Right kidney (tissue), 1 donor: Measurements from ENCODE around the gene TUBB.

Source experiments
- DNase-seq: peaks from one replicate; pipeline ENCODE4 v3.0.0-alpha.2; 2016

TUBB gene

DNA sequence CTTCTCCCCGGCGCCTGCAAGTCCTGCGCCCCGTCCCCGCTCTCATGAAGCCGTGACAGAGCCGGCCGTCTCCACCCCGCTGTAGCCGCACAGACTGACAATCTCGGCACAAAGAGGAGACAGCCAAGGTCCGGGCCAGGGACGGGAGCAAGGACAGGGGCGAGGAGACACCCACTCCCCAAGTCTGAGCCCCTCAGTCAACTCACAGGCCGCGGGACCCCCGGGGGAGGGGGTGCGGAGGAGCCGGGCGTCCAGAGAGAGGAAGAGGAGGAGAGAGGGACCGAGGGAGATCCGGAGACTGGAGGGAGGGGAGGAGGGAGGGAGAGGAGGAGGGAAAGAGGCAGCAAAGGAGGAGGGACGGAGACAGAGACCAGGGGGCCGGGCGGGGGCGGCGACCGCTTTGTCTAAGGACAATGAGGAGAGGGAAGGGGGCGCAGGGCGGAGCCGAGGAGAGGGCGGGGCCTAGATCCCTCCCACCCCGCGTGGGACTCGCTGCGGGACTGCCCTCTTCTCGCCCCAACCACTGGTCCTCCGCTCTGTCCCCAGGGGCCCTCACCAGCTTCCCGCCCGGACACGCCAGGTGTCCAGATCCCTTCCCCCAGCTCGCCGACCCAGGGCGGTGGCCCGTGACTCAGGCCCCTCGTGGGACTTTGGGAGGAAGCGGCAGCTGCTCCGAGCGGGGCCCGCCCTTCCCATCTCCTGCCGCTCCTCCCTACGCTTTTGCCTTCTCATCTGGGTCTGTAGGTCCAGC lies 33.1 kb upstream of the TUBB start:
- DNase-seq, result peak; percentile 90

GRCh38 chr6:30687659-30688431 lies 32.3 kb upstream of the TUBB start:
- no peak for DNase-seq

DNA sequence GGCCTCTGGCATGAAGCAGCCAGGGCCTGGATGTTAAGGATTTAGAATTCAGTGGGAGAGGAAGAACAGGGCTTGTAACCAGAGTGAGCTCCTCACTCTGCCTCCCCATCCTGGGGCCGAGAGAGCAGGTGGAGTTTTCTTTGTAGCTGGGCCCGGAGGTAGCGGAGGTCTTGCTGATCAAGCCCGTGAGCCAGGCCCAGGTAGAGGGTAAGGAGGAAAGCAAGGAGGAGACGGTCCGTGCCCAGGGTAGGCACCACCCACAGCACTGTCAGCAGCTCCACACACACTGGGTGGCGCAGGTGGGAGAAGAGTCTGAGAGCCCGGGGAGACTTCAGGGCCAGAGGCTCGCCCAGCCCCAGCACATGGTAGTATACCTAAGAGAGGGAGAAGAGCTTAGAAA lies 31.6 kb upstream of the TUBB start:
- DNase-seq, result no peak

DNA sequence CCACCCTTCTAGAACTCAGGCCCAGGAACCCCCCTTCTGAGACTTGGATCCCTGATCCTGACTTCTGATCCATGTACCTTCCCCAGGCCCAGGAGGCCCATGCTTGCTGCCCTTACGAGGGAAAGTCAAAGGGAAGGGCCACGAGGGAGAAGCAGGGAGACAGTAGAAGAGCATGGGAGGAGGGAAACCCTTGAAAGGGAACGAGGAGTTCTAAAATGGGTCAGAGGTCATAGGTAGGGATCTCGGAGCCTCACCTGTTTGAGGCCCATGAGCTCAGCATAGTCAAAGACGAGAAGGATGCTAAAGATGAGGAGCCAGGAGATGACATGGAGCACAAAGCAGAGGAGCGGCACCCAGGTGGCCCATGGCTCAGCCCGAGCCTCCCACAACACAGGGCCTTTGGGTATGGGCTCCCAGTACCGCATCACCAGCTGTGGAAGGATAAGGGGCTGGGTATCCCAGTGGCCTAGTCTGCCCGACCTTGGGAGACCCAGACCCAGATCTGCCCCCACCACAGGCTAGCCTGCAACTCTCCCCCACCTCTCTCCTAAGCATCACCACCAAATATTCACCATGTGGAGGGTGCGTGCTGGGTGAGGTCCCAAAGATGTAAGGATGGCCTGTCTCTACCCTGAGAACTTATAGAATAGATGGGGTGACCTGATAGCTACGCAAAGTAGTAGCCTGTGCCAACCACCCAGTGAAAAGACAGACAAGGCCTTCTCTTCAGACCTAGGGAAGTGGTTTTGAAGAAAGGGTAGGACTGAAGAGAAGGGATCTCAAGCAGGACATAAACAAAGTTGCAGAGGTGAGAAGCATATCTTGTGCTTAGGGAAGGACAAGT lies 30.9 kb upstream of the TUBB start:
- DNase-seq, result no peak

- DNase-seq, result no peak
Observed at GRCh38 chr6:30689985-30690384, 30.2 kb upstream of the TUBB start.

DNA sequence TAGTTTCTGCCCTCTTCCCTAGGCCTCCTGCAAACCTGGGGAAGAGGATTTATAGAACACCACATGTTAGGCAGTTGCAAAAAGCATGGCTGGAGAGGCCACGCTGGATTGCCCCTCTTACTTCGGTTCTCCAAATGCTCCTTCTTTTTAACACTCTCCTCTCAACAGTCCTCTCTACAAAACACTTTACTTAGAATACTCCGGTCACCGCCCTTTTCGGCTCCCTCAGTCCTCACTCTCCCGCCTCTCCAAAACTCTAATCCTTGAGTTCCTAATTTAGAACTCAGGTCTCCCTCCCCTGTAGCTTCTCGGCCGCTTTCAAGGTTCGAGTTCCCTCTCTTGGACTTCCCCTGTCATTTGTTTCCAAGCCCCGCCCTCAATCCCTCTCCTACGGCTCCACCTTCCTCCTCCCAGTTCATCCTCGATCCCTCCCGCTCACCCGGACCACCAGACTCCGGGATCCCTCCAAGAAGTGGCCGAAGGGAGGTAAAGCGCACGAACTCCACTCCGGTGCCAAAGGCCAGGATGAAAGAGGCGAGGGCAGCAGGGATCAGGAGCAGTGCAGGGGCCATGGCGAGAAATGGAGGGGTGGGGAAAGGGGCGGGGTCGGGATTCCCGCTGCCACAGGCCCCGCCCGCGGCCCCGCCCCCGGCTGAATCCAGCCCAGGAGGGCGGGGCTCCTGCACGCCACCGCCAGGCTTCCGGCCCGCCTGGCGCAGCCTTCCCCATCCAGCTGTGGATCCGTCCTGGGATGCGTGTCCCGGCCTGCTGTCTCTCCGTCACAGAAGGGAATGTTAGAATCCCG lies 29.5 kb upstream of the TUBB start, which contains the start of gene NRM:
NRM (minus strand) TSS at position 582 of the 805 bp plus-strand sequence; CDS start at position 572, 10 bp downstream.
- peak; percentile 96 for DNase-seq

DNA sequence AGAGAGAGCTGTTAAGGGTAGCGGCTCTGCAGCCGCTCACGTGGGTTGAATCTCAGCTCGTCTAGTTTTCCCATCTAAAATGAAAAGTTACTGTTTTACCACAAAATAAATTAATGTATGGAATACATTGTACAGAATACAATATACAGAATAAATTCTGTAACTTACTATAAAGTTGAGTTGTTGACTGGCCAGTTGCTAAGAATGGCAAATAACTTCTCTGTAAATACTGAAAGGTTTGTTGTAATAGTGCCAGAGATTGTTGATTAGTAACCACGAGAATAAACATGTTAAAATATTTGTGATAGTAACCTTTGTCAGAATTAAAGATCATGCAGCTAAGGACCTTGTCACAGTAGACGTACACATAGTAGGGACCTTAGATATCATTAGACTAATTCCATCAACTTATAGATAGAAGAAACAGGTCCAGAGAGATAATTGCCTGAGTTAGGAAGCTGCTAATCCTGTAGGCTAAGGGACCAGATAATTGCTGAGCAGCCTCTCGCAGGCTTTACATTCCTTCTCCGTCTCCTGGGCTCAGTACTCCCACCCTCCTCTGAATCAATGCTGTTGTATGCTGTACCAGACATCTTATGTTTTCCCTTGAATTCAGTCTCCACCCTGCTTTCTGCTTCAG lies 28.8 kb upstream of the TUBB start:
- DNase-seq, result no peak

DNA sequence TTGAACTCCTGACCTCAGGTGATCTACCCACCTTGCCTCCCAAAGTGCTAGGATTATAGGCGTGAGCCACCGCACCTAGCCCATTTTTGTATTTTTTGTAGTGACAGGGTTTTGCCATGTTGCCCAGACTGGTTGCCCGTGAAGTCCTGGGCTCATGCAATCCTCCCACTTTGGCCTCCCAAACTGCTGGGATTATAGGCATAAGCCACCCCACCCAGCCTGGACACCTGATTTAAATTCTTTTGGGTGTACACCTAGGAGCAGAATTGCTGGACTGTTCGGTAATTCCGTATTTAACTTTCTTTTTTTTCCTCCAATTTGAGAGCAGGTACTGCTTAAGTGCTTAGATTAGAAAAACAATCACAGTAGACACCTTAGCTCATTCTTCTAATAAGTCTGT lies 23.7 kb upstream of the TUBB start:
- no peak for DNase-seq

DNA sequence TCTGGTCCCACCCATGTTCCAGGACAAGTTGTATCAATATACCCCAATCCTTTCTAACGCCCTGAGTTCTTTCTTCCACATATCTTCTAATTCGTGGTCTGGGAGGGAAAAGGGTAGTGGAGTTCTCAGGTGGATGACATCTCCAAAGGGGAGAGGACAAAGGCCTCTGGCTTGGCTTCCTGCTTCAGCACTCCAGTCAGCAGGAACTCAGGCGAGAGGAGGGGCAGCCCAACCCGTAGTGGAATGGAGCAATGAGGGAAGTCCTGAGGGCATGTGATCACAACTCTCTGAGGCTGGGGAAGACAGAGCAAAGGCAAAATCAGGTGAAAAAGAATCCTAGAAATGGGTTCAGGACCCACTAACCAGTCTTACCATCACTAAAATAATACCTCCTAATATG lies 19.8 kb upstream of the TUBB start:
- DNase-seq, result no peak

GRCh38 chr6:30703011-30703410 lies 17.1 kb upstream of the TUBB start:
- DNase-seq, result no peak

GRCh38 chr6:30703821-30704220 lies 16.3 kb upstream of the TUBB start:
- no peak for DNase-seq

- DNase-seq, result no peak
Observed at GRCh38 chr6:30705620-30706019, 14.5 kb upstream of the TUBB start.

DNA sequence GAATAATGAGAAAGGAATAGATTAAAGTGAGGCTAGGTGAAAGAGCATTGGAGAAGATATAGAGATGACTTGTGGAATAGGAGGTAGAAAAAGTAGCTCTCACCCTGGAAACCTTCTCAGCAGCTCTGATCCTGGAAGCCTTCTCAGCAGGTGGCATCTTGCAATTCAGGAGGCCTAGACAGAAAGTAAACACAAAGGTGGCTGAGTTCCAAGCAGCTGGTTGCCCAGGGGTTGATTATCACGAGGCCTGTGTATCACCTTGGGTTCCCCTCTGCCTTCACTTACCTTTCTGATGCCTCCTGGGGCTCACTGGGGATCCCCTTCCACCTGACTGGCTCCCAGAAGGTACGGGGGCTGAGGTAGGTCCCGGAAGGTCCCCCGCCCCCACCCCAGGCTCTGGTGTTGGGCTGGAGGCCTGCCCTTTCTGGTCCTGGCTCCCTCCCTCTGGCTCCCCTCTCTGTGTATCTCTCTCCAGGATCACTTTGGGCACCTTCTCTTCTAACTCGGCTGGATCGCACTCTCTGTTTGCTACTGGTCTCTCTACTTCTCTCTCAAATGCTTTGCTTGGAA lies 12.8 kb upstream of the TUBB start:
- DNase-seq, result no peak

- DNase-seq, result no peak
Observed at GRCh38 chr6:30709101-30709868, 10.9 kb upstream of the TUBB start.

DNA sequence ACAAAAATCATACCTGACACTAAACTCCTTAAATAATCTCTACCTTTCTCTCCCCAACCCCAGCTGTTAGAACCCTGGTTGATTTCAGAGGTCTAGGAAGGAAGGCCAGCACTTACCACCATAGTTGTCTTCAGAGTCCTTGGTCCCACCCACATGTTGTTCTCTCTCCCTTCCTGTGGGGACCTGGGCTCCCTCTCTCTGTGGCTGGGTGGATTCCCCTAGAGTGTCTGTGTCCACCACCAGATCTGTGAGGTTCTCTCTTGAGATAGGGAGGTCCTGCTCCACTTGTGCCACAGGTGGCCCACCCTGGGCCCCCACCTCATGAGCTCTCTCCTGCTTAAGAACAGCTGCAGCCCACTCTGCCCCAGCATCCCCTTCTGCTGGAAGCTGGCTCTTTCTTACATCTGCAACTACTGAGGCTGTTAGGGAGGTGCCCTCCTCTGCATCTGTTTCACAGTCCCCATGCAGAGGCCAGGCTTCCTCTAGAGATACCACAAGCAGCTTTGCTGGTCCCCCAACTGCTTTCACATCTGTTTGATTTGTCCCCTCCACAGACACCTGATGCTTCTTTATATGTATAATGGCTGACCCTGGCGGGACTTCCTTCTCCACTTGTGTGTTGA lies 8.3 kb upstream of the TUBB start:
- no peak for DNase-seq

DNA sequence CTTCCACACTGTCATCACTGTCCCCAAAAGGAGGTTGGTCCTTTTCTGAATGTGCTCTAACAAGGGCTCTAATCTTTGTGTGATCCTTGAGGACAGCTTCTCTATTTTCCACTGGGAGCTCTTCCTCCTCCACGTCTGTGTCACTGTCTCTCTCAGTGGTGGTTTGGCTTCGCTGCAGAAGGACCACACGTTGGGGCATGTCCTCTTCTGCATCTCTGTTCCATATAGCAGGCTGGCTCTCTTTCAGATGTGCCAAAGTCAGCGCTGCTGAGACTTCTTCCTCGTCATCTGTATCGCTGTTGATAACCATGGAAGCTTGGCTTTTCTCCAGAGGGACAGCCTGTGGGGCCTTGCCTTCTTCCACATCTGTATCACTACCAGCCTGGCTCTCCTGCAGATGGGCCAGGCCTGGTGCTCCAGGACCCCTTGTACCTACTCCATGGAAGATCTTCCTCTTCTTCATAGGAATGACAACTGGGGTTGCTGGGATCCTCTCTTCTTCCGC lies 7.7 kb upstream of the TUBB start:
- DNase-seq, result no peak

- DNase-seq, result no peak
Observed at GRCh38 chr6:30714263-30714662, 5.9 kb upstream of the TUBB start.

DNA sequence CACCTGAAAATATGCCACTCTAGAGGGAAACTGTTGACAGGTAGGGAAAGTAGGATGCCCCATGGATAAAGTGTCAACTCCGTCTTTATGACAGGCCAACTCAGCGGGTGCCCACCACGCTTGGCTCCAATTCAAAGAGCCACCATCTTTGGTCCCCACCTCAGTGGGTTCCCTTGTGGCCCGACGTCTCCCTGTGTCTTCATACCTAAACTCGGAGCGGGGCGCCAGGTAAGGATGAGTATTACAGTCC lies 3.3 kb upstream of the TUBB start:
- DNase-seq, result no peak

GRCh38 chr6:30717129-30717844 lies 2.9 kb upstream of the TUBB start, which contains the start of gene MDC1:
Gene MDC1 (minus strand): TSS chr6:30717281. CDS start chr6:30715175, 2,106 bp downstream.
- peak; percentile 94 for DNase-seq
